ENCODE data around the gene DPP6.

Gene DPP6

DNA sequence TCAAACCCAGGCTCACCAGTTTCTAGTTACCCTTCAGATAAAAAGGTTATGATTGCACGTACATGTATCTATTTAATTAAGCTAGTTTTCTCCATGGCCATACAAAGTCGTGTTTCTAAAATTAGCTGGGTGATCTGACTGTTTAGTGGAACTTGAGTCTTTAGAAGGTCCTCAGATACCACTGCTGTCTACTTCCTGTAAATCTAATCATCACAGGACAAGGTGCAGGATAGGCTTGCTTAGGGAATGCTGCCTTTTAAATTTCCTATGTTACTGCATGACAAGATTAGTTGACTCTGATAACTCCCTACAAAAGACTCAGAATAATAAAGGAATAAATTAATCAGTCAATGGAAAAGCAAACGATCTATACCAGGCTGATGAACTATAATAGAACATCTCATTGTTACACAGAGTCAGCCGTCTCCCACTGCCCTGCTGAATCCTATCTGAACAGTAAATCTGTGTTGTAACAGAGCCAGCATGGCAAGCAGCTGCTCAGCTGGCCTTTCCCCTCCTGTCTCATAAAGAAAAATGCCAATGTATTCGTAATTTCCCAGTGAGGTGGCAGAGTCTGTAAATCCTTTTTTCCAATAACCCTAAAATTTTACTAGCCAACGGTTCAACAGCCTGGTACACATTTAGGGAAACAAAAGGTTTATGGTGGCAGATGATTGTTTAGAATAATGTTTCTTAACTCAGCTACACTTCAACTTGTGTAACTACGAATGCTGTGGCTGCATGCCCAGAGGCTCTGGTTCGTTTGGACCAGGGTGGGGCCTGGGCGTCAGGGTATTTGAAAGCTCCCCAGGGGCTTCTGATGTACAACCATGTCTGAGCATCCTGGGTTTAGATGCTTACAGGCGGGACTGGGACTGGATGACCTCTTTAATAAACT, 632.7 kb downstream of the DPP6 start:
- Histone ChIP-seq H3K4me1 (ENCODE audit: control insufficient read depth, insufficient read depth, low read length) (no peaks in the 10 kb centered on the region; the same call in 1 of the 2 replicates), H3K9ac (ENCODE audit: low read length) (no peak overlapping the region), H3K9me3 (ENCODE audit: control insufficient read depth, insufficient read depth, low read depth, low read length) (no peaks in the 10 kb centered on the region), H3K27ac (ENCODE audit: low read depth, low read length) (no peak overlapping the region), H3K4me3 (ENCODE audit: low read depth, low read length) (no peak overlapping the region), H3K27me3 (ENCODE audit: control insufficient read depth, insufficient read depth, low read length) (no peaks in the 10 kb centered on the region), H3K36me3 (ENCODE audit: control insufficient read depth, insufficient read depth, low read length) (no peaks in the 10 kb centered on the region)

DNA sequence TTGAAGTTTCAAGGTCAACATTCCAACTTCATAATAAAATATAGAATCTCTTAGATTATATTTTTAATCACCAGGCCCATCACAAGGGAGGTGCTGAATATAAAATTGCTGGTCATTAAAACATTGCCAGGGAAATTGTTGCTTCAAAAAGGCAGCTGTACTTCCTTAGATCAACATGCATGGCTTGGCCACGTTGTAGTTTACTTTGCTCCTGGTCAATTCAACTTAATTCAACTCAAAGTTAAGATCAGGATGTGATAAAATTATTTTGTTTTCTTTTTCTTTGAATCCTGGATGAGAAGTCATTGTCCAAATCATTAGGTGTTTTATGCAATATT, 633.3 kb downstream of the DPP6 start:
- Histone ChIP-seq H3K36me3 (ENCODE audit: control insufficient read depth, insufficient read depth, low read length) (no peaks in the 10 kb centered on the region), H3K4me3 (ENCODE audit: low read depth, low read length) (no peak overlapping the region), H3K27me3 (ENCODE audit: control insufficient read depth, insufficient read depth, low read length) (no peaks in the 10 kb centered on the region), H3K27ac (ENCODE audit: low read depth, low read length) (no peak overlapping the region), H3K9me3 (ENCODE audit: control insufficient read depth, insufficient read depth, low read depth, low read length) (no peaks in the 10 kb centered on the region), H3K9ac (ENCODE audit: low read length) (no peak overlapping the region), H3K4me1 (ENCODE audit: control insufficient read depth, insufficient read depth, low read length) (no peaks in the 10 kb centered on the region; the same call in 1 of the 2 replicates)

DNA sequence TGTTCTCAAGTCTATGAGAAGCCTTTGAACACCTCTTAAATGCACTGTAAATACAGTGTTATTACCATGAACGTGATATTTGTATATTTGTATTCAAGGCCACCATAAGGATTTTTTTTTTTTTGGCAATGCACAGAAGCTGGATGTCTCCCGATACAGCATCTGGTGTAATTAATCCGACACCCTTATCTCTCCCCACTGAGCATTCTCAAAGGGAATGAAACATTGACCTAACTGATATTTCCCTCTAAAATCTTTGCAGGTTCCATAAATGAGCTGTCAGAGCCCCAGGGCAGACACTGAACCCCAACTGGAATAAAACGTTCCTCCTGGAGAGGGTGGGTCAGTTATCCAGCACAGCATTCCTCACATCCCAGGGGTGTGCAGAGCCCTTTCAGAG, 634.1 kb downstream of the DPP6 start:
- no peaks in the 10 kb centered on the region for H3K27me3 ChIP-seq (ENCODE audit: control insufficient read depth, insufficient read depth, low read length)
- H3K9me3 ChIP-seq (ENCODE audit: control insufficient read depth, insufficient read depth, low read depth, low read length), result no peaks in the 10 kb centered on the region
- no peaks in the 10 kb centered on the region; the same call in 1 of the 2 replicates for H3K4me1 ChIP-seq (ENCODE audit: control insufficient read depth, insufficient read depth, low read length)
- no peak overlapping the region for H3K27ac ChIP-seq (ENCODE audit: low read depth, low read length)
- H3K36me3 ChIP-seq (ENCODE audit: control insufficient read depth, insufficient read depth, low read length), result no peaks in the 10 kb centered on the region
- H3K4me3 ChIP-seq (ENCODE audit: low read depth, low read length), result no peak overlapping the region
- H3K9ac ChIP-seq (ENCODE audit: low read length), result no peak overlapping the region

DNA sequence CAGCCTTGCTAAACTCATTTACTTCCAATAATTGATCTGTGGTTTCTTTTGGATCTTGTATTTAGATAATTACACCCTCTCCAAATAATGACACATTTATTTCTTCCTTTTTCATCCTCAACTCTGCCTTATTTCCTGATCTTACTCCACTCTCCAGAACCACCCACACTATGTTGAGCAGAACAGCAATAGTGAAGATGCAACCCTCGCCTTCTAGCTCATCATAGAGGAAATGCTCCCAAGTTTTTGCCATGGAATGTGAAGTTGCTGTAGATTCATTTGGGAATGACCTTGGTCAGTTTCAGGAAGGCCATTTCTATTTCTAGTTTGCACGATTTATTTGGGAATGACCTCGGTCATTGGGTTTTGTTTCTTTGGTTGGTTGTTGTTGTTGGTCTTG, 636.8 kb downstream of the DPP6 start:
- Histone ChIP-seq H3K9me3 (ENCODE audit: control insufficient read depth, insufficient read depth, low read depth, low read length) (no peaks in the 10 kb centered on the region), H3K36me3 (ENCODE audit: control insufficient read depth, insufficient read depth, low read length) (no peaks in the 10 kb centered on the region), H3K9ac (ENCODE audit: low read length) (no peak overlapping the region), H3K27me3 (ENCODE audit: control insufficient read depth, insufficient read depth, low read length) (no peaks in the 10 kb centered on the region), H3K4me3 (ENCODE audit: low read depth, low read length) (no peak overlapping the region), H3K27ac (ENCODE audit: low read depth, low read length) (no peak overlapping the region), H3K4me1 (ENCODE audit: control insufficient read depth, insufficient read depth, low read length) (no peaks in the 10 kb centered on the region)

GRCh38 chr7:154690411-154690810, 638.2 kb downstream of the DPP6 start:
- no peak overlapping the region for H3K9ac ChIP-seq (ENCODE audit: low read length)

DNA sequence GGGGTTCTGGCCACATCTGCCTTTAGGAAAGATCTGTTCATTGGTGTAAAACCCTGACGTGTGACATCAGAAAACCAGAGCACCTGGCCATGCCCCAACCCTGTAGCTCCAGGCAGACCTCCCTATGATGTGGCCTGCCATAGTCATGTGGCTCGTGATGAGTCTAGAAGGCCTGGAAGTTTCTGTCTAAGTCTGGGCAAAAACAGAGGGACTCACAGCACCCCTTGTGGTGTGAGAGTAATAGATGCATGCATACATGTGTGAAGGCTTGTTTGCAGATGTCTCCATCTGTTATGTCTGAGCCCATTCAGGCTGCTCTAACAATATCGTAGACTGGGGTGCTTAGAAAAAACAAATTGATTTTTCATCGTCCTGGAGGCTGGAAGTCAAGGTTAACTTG, 641.5 kb downstream of the DPP6 start:
- H3K4me1 ChIP-seq (ENCODE audit: control insufficient read depth, insufficient read depth, low read length), result peaks cover 4% of the 10 kb centered on the region; the same call in 1 of the 2 replicates
- no peak overlapping the region for H3K27ac ChIP-seq (ENCODE audit: low read depth, low read length)
- no peaks in the 10 kb centered on the region for H3K27me3 ChIP-seq (ENCODE audit: control insufficient read depth, insufficient read depth, low read length)
- H3K36me3 ChIP-seq (ENCODE audit: control insufficient read depth, insufficient read depth, low read length), result no peaks in the 10 kb centered on the region
- H3K4me3 ChIP-seq (ENCODE audit: low read depth, low read length), result no peak overlapping the region
- H3K9me3 ChIP-seq (ENCODE audit: control insufficient read depth, insufficient read depth, low read depth, low read length), result no peaks in the 10 kb centered on the region
- no peak overlapping the region for H3K9ac ChIP-seq (ENCODE audit: low read length)

More at GRCh38 chr7:154690411-154690810, 638.2 kb downstream of the DPP6 start:
- H3K27ac ChIP-seq (ENCODE audit: low read depth, low read length), result no peak overlapping the region
- no peaks in the 10 kb centered on the region for H3K27me3 ChIP-seq (ENCODE audit: control insufficient read depth, insufficient read depth, low read length)
- no peaks in the 10 kb centered on the region for H3K9me3 ChIP-seq (ENCODE audit: control insufficient read depth, insufficient read depth, low read depth, low read length)
- no peaks in the 10 kb centered on the region for H3K4me1 ChIP-seq (ENCODE audit: control insufficient read depth, insufficient read depth, low read length)
- H3K4me3 ChIP-seq (ENCODE audit: low read depth, low read length), result no peak overlapping the region
- no peaks in the 10 kb centered on the region for H3K36me3 ChIP-seq (ENCODE audit: control insufficient read depth, insufficient read depth, low read length)

GRCh38 chr7:154695836-154696235, 643.6 kb downstream of the DPP6 start:
- Histone ChIP-seq H3K9me3 (ENCODE audit: control insufficient read depth, insufficient read depth, low read depth, low read length) (no peaks in the 10 kb centered on the region), H3K27ac (ENCODE audit: low read depth, low read length) (no peak overlapping the region), H3K4me1 (ENCODE audit: control insufficient read depth, insufficient read depth, low read length) (peaks cover 4% of the 10 kb centered on the region; the same call in 1 of the 2 replicates), H3K4me3 (ENCODE audit: low read depth, low read length) (no peak overlapping the region), H3K9ac (ENCODE audit: low read length) (no peak overlapping the region), H3K36me3 (ENCODE audit: control insufficient read depth, insufficient read depth, low read length) (no peaks in the 10 kb centered on the region), H3K27me3 (ENCODE audit: control insufficient read depth, insufficient read depth, low read length) (no peaks in the 10 kb centered on the region)

- Histone ChIP-seq H3K4me1 (ENCODE audit: control insufficient read depth, insufficient read depth, low read length) (peaks cover 4% of the 10 kb centered on the region; the same call in 1 of the 2 replicates), H3K9ac (ENCODE audit: low read length) (no peak overlapping the region), H3K9me3 (ENCODE audit: control insufficient read depth, insufficient read depth, low read depth, low read length) (no peaks in the 10 kb centered on the region), H3K36me3 (ENCODE audit: control insufficient read depth, insufficient read depth, low read length) (no peaks in the 10 kb centered on the region), H3K27me3 (ENCODE audit: control insufficient read depth, insufficient read depth, low read length) (no peaks in the 10 kb centered on the region), H3K4me3 (ENCODE audit: low read depth, low read length) (no peak overlapping the region), H3K27ac (ENCODE audit: low read depth, low read length) (no peak overlapping the region)
Measured at GRCh38 chr7:154696556-154696955, 644.4 kb downstream of the DPP6 start.

GRCh38 chr7:154698726-154699291, 646.6 kb downstream of the DPP6 start:
- no peaks in the 10 kb centered on the region for H3K36me3 ChIP-seq (ENCODE audit: control insufficient read depth, insufficient read depth, low read length)
- peaks cover 8% of the 10 kb centered on the region for H3K9me3 ChIP-seq (ENCODE audit: control insufficient read depth, insufficient read depth, low read depth, low read length)
- H3K4me1 ChIP-seq (ENCODE audit: control insufficient read depth, insufficient read depth, low read length), result peaks cover 4% of the 10 kb centered on the region; the same call in 1 of the 2 replicates
- no peak overlapping the region for H3K27ac ChIP-seq (ENCODE audit: low read depth, low read length)
- H3K9ac ChIP-seq (ENCODE audit: low read length), result no peak overlapping the region
- no peaks in the 10 kb centered on the region for H3K27me3 ChIP-seq (ENCODE audit: control insufficient read depth, insufficient read depth, low read length)
- no peak overlapping the region for H3K4me3 ChIP-seq (ENCODE audit: low read depth, low read length)

GRCh38 chr7:154699417-154699816, 647.2 kb downstream of the DPP6 start:
- Histone ChIP-seq H3K4me3 (ENCODE audit: low read depth, low read length) (no peak overlapping the region), H3K9ac (ENCODE audit: low read length) (no peak overlapping the region), H3K9me3 (ENCODE audit: control insufficient read depth, insufficient read depth, low read depth, low read length) (peaks cover 9% of the 10 kb centered on the region), H3K27ac (ENCODE audit: low read depth, low read length) (no peak overlapping the region), H3K36me3 (ENCODE audit: control insufficient read depth, insufficient read depth, low read length) (no peaks in the 10 kb centered on the region), H3K27me3 (ENCODE audit: control insufficient read depth, insufficient read depth, low read length) (no peaks in the 10 kb centered on the region), H3K4me1 (ENCODE audit: control insufficient read depth, insufficient read depth, low read length) (peaks cover 4% of the 10 kb centered on the region; the same call in 1 of the 2 replicates)

DNA sequence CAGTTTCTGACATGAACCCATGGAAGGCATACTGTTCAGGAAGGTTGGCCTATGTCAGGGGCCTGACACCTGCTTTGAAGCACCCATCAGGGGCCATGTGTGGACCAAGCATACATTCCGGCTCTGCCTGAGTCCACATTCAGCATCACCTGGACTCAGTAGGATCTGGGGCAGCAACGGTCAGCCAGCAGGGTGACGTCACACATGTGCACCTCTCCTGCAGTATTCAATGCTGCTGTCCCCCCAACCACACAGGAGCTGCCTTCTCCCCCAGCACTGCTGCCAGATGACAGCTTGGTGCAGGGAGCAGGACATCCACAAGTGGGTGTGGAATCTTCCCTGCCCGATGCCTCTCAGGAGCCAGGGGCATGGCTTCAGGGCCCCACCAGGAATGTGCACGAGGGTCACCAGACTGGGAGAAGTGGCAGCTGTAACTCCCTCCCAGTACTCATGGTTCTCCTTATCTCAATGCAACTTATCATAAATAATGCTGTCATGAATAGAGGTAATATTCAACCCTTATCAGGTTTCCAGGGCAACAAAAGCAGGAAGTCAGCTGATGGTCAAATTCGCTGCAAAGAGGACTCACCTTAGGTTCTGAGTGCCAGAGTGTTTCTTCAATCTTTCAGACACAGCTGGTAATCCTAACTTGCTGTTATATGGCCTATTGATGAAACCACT, 657.8 kb downstream of the DPP6 start:
- Histone ChIP-seq H3K36me3 (ENCODE audit: control insufficient read depth, insufficient read depth, low read length) (no peaks in the 10 kb centered on the region), H3K4me1 (ENCODE audit: control insufficient read depth, insufficient read depth, low read length) (no peaks in the 10 kb centered on the region), H3K4me3 (ENCODE audit: low read depth, low read length) (no peak overlapping the region), H3K9me3 (ENCODE audit: control insufficient read depth, insufficient read depth, low read depth, low read length) (peaks cover 36% of the 10 kb centered on the region), H3K9ac (ENCODE audit: low read length) (no peak overlapping the region), H3K27ac (ENCODE audit: low read depth, low read length) (no peak overlapping the region), H3K27me3 (ENCODE audit: control insufficient read depth, insufficient read depth, low read length) (no peaks in the 10 kb centered on the region)
